Pons (tissue), 1 donor: ENCODE data around the gene CTSH.
"Not testable (repeated sequence)": the region's sequence is repeated elsewhere in the genome, so short reads cannot be mapped to it uniquely, and the experiment has no call there.

Source experiments
- DNase-seq: peaks from one replicate; pipeline ENCODE4 v3.0.0-alpha.2; 2016; ENCODE audit warnings: low spot score

The CTSH gene

DNA sequence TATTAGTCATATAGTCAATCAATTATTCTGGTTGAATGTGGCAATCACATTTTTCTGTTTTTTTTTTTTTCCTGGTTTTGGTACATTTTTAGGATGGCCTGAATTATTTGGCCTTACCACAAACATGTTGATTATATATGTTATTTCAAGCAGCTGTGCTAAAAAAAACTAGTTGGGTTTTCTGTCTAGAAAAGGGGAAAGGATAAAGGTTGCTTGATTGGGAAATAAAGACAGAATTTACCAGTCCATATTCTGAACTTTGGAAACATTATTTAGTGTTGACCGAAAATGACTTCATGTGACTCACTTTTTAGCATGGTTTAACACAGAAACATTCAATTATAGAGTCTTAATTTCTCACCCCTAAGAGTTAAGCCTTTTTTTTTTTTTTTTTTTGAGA, 64.0 kb downstream of the CTSH start:
- DNase-seq, result no peak

DNA sequence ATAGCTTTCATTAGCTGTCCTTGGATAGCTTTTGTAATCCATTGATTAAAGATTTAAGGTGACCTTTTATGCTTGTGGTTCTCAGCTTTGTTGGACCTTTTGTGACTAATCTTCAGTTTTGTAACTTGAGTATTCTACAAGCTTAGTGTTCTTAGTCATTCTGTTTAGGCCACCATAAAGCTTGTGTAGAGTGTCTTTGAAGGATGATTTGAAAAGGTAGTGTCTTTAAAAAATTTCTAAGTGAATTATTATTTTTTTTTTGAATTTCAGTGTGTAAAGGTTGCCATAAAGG, 64.7 kb downstream of the CTSH start:
- no peak for DNase-seq

DNA sequence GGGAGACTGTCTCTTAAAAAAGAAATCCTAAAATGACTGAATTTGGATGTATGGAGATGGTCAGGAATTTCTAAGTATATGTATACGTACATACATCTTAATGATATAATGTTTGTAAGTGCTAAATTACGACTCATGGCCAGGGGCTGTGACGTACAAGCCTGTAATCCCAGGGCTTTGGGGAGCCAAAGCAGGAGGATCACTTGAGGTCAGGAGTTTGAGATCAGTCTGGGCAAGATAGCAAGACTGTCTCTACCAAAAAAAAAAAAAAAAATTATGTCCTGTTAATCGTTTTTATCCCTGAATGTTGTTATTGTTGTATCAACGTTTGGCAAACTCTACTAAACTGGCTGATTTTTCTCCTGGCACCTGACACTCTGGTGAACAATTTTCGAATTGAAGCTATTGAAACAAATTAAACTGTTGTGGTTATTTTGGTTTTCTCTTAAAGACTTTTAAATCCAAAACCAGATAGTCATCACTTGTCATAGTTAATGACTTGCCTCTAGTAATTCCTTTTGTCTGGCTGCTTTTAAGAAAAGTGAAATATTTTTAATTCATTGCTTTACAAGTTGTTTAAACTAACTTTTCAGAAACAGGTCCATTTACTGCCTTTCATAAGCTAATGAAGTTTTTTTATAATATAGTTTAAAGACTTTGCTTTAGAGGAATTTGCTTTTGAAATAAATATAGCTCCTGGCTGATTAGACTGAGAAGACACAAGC, 65.2 kb downstream of the CTSH start:
- DNase-seq, result no peak

DNA sequence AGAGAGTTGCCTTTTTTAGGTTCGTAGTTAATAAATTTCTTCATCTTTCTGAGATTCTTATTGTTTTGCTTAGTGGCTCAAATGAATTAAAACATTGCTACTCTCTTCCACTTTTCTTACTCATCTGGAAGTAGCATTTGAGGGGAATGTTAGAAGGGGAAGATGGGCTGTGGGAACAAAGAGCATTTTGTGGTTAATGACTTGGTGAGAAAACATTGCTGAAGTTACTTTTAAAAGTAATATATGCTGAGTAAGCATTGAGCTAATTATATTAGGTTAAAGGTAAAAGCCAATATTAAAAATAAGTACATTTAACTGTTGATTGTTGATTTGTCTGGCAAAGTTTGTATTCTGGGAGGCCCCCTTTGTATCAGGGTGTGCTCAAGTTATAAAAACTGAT, 66.5 kb downstream of the CTSH start:
- DNase-seq, result no peak

DNA sequence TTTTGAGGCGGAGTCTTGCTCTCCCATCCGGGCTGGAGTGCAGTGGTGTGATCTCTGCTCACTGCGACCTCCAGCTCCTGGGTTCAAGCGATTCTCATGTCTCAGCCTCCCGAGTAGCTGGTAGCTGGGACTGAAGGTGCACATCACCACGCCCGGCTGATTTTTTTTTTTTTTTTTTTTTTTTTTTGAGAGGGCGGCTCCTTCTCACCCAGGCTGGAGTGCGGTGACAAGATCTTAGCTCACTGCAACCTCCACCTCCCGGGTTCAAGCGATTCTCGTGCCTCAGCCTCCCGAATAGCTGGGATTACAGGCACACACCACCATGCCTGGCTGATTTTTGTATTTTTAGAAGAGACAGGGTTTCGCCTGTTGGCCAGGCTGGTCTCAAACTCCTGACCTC, 67.9 kb downstream of the CTSH start:
- DNase-seq, result not testable (repeated sequence)

DNA sequence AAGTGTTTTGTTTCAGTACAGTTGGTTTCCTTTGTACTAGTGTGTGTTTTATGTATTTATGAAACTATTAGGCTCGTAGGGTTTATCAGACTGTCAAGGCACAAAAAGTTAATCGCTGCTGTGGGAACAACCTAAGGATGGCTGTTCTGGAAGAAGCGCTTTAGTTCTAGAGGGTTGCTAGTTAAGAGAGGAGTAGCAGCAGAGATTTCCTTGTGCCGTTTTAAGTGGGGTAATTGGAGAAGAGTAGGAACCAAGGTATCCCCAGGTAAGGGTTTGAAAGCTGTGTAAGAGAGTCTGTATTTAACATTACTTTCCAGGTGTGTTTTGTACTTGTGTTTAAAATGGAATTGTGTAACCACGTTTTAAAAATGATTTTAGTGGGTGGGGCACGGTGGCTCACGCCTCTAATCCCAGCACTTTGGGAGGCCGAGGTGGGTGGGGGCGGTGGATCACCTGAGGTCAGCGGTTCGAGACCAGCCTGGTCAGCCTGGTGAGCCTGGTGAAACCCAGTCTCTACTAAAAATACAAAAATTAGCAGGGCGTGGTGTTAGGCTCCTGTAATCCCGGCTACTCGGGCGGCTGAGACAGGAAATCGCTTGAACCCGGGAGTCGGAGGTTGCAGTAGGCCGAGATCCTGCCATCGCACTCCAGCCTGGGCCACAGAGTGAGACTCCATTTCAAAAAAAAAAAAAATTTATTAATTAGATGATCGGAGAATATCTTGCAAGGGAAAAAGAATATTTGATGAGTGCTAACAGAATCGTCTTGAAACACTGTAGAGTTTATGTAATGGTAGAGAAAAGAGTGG, 69.5 kb downstream of the CTSH start:
- DNase-seq, result no peak

DNA sequence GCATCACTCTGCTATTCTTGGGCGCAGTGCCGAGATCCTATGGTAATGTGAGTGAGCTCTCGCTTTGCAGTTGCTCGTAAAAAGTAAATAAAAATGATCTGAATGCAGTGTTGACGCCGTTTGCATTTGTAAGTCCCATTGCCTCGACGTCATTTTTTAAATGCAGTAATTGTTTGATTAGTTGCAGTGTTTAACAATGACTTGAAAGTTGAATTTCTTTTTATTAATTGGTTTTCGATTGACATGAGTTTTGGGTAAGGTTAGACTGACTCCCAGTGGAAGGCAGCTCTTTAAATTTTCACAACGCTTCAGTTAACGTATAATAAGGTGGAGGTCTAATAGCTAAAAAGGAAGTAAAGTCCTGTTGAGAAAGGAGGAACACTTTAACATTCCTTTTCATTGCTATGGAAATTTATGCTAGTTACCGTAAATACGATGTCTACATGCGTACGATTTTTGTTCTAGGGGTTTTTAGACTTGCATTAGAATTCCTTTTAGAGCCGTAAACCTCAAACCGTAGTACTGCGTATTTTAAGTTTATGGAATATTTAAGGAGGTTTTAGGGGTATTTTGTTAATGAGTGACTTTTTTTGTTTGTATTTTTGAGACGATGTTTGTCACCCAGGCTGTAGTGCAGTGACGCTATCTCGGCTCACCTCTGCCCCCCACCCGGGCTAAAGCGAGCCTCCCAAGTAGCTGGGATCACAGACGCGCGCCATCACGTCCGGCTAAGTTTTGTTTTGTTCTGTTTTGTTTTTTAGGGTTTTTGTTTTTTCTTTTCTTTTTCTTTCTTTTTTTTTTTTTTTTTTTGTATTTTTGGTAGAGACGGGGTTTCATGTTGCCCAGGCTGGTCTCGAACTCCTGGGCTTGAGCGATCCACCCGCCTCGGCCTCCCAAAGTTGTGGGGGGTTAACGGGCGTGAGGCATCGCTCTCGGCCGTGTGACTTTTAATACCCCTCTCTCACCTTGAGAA, 70.8 kb downstream of the CTSH start:
- peak; percentile 62 for DNase-seq

DNA sequence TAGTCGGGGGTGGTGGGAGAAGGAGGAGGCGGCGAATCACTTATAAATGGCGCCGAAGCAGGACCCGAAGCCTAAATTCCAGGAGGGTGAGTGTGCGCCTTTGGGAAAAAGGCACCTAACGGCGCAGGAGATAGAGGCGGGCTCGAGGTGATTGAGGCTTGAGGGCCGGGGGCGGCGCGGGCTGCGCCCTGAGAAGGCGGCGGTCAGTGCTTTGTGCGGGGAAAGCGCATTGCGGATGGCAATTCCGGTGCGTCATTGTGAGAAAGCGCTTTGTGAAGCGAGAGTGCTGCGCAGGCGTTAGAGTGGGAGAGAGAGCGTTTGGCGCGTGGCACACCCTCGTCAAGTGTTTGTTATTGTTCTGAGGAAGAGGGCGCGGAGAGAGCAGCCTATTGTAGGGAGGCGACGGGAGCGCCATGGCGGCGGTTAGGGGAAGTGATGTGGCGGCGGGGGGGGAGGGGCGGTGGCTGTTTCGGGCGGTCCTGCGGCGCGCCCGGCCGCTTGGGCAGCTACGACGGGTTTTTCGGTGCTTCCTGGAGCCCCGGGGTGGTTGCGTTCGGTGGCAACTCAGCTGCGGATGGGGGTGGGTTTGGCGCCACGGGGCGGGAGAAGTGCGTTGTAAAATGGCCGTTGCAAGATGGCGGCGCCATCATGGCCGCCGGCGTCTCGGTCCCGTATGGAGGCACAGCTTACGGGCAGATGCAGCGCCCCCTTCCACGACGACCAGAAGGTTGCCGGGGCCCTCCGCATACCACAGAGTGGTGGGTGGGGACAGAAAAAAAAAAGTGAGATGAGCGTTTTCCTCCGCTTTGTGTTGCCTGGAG, 71.7 kb downstream of the CTSH start:
- DNase-seq, result peak; percentile 71

DNA sequence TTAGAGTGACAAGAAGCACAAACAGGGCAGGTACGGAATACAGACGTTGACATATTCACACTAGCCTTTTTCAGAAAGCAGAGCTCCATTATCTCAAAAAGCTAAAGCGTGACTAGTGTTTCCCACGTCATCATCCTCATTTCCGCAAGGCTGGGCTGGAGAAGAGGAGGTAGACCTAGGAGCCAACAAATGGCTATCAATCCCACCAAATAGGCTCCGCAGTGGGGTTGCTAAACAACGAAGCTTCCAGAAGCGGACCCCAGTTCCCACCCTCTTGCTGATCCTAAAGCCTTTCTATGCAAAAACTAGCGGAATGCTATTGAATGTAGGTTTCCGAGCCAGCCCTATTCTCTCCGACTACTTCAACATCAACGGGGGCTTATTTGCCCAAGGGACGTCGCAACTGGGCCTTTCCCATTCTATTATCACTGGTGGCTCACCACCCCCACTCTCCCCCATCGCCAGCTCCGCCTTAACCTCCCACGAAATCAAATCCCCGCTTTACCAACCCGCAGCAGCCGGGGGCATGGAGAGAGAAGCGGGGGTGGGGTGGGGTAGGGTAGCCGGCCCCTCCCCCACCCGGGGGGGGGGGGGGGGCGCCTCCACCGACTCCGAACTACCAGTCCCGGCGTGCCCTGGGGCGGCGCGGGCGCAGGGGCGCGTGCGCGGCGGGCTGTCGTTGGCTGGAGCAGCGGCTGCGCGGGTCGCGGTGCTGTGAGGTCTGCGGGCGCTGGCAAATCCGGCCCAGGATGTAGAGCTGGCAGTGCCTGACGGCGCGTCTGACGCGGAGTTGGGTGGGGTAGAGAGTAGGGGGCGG, 72.5 kb downstream of the CTSH start, which contains the start of gene MORF4L1:
Gene MORF4L1, plus strand, starts transcription at position 736 of the 817 bp plus-strand sequence. CDS start 128 bp downstream, outside the sequence.
- peak; percentile 93 for DNase-seq

DNA sequence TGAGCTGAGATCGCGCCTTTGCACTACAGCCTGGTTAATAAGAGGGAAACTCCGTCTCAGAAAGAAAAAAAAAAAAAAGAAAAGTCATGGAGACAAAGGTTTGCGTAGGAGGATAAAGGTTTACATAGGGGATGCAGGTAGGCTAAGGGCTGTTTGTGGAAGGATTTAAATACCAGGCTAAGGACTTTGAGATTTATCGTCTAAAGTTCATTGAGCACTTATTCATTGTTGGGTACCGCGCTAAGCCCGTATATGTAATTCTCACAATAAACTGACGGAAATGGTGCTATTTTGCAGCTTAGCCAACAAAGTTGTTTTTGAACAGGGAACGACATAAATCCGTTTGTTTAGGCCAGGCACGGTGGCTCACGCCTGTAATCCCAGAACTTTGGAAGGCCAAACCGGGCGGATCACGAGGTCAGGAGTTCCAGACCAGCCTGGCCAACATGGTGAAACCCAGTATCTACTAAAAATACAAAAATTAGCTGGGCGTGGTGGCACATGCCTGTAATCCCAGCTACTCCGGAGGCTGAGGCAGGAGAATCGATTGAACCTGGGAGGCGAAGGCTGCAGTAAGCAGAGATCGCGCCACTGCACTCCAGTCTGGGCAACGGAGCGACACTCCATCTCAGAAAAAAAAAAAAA, 73.2 kb downstream of the CTSH start:
- not testable (repeated sequence) for DNase-seq
